ENCODE data around the gene CRYBG2.

The CRYBG2 gene

GRCh38 chr1:26372039-26372438, 18.1 kb upstream of the CRYBG2 start:
- DNase-seq, result peak; percentile 46

- no peak for DNase-seq
Measured at GRCh38 chr1:26370591-26371382, 16.9 kb upstream of the CRYBG2 start.

- no peak for DNase-seq
Measured at GRCh38 chr1:26368486-26368885, 14.6 kb upstream of the CRYBG2 start.

GRCh38 chr1:26368006-26368405, 14.1 kb upstream of the CRYBG2 start:
- DNase-seq, result no peak

- no peak for DNase-seq
Measured at GRCh38 chr1:26367441-26367840, 13.5 kb upstream of the CRYBG2 start.

- no peak for DNase-seq
Measured at GRCh38 chr1:26364956-26365355, 11.0 kb upstream of the CRYBG2 start.

- peak; percentile 67 for DNase-seq
Measured at GRCh38 chr1:26363549-26364448, 9.9 kb upstream of the CRYBG2 start.

GRCh38 chr1:26362331-26362730, 8.4 kb upstream of the CRYBG2 start:
- no peak for DNase-seq

- no peak for DNase-seq
Measured at GRCh38 chr1:26361605-26362122, 7.7 kb upstream of the CRYBG2 start.

GRCh38 chr1:26360807-26361604, 7.1 kb upstream of the CRYBG2 start:
- DNase-seq, result no peak

GRCh38 chr1:26359981-26360806, 6.3 kb upstream of the CRYBG2 start:
- DNase-seq, result no peak

GRCh38 chr1:26358411-26359384, 4.8 kb upstream of the CRYBG2 start:
- no peak for DNase-seq

- no peak for DNase-seq
Measured at GRCh38 chr1:26357121-26357602, 3.2 kb upstream of the CRYBG2 start.

GRCh38 chr1:26356106-26356505, 2.2 kb upstream of the CRYBG2 start:
- no peak for DNase-seq

GRCh38 chr1:26354972-26355371, 1.0 kb upstream of the CRYBG2 start:
- no peak for DNase-seq

- DNase-seq, result no peak
Measured at GRCh38 chr1:26353210-26353859, 595 bp downstream of the CRYBG2 start.

- DNase-seq, result no peak
Measured at GRCh38 chr1:26352338-26352679, 1.6 kb downstream of the CRYBG2 start.

GRCh38 chr1:26351590-26352337, 2.2 kb downstream of the CRYBG2 start:
- no peak for DNase-seq
